Upper lobe of right lung (tissue), 1 donor: Measurements from ENCODE around the gene KCNJ12. TPM values are rescaled to one million over a fixed set of nuclear protein-coding genes. Genes with fewer than 3 reads are reported as not detected.

Source experiments
- ATAC-seq: fragments of 200-7000 bp; cut with Tn5 transposase; one replicate; pipeline ENCODE4 v1.9.1; 2020; ENCODE audit warnings: mild to moderate bottlenecking, moderate library complexity
- DNase-seq: peaks from one replicate; pipeline ENCODE4 v3.0.0-alpha.2; 2020
- H3K27ac ChIP-seq: fragments of 200-600 bp; one replicate; pipeline ENCODE4 v1.8.0; 2022
- H3K27me3 ChIP-seq: fragments of 200-600 bp; one replicate; pipeline ENCODE4 v1.8.0; 2022; ENCODE audit warnings: mild to moderate bottlenecking
- H3K36me3 ChIP-seq: fragments of 200-600 bp; one replicate; pipeline ENCODE4 v1.8.0; 2022
- H3K4me1 ChIP-seq: fragments of 200-600 bp; one replicate; pipeline ENCODE4 v1.8.0; 2022
- H3K4me3 ChIP-seq: fragments of 200-600 bp; one replicate; pipeline ENCODE4 v1.8.0; 2022; ENCODE audit warnings: mild to moderate bottlenecking
- H3K9me3 ChIP-seq: fragments of 200-600 bp; one replicate; pipeline ENCODE4 v1.8.0; 2022
- intact Hi-C: fragments of 100-400 bp; cut with DNase I; formaldehyde crosslinking; loops from one replicate; pipeline ENCODE4 v1.11.0; 2022
- total RNA-seq: library from RNA; stranded (reverse); fragmentation: NEBNext Ultra II Directional; extraction: Animal tissue kit (Norgen Biotek cat#: 25700); gene quantifications from one replicate; pipeline ENCODE4 v1.2.1, GENCODE V29; 2021
- TF ChIP-seq, protein P1 (sequence below): fragments of 200-600 bp; IDR thresholded peaks from one replicate; pipeline ENCODE4 v1.8.0; 2022; ENCODE audit warnings: antibody characterized with exemption
- donor health status: DM: no; HTN: yes; CAD: no; lungs with severe emphysema.

KCNJ12 gene
- total RNA-seq, 1 donor from 2014 or later = 2.5 TPM

DNA sequence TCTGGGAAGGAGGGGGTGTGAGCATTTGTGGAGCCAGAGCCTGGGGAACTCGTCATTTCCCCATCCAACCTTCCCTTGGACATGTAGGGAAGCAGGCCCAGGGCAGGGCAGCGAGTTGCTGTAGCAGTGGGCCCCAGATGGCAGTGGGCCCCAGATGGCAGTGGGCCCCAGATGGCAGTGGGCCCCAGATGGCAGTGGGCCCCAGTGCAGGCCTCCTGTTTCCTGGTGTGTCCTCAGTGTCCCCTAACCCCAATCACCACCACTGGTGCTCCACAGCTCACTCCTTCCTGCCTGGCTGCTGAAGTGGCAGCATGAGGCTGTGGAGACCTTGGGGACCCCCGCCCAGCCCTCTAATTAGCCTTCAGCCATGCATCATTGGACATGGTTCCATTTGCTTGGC is 4.5 kb downstream of the KCNJ12 start:
- peaks cover 25% of the 10 kb centered on the region for H3K27me3 ChIP-seq
- ATAC-seq (no peak), DNase-seq (no peak)
- TF ChIP-seq, protein P1, sequence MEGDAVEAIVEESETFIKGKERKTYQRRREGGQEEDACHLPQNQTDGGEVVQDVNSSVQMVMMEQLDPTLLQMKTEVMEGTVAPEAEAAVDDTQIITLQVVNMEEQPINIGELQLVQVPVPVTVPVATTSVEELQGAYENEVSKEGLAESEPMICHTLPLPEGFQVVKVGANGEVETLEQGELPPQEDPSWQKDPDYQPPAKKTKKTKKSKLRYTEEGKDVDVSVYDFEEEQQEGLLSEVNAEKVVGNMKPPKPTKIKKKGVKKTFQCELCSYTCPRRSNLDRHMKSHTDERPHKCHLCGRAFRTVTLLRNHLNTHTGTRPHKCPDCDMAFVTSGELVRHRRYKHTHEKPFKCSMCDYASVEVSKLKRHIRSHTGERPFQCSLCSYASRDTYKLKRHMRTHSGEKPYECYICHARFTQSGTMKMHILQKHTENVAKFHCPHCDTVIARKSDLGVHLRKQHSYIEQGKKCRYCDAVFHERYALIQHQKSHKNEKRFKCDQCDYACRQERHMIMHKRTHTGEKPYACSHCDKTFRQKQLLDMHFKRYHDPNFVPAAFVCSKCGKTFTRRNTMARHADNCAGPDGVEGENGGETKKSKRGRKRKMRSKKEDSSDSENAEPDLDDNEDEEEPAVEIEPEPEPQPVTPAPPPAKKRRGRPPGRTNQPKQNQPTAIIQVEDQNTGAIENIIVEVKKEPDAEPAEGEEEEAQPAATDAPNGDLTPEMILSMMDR = no peak
- H3K4me1 ChIP-seq = peaks cover 5% of the 10 kb centered on the region
- intact Hi-C loops = no loop called here
- no peaks in the 10 kb centered on the region for H3K36me3 ChIP-seq
- no peak overlapping the region for H3K4me3 ChIP-seq
- H3K9me3 ChIP-seq = no peaks in the 10 kb centered on the region
- H3K27ac ChIP-seq = no peak overlapping the region

DNA sequence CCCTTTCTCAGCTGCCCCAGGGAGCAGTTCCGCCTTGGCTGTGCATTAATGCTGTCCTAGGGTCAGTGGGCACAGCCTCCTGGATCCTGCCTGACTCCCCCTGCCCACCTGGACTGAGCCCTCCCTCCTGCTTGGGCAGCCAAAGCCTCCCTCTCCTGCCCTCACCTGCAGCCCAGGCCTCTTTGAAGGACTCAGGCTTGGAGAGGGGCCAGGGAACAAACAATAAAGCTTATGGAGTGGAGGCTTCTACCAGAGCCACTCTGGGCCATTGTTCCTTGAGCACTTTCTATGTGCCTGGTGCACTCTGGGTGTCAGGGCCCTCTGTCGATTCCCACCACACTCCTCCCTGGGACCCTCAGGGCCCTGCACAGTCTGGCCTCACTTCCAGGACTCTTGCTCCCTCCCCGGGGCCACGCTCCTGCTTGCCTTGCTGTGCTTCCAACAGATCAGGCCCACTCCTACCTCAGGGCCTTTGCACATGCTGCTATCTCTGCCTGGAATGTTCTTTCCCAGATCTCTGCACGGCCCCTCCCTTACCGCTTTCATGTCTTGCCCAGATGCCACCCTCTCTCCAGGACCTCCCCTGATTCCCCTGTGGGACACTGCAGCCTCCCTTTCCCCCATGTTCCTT is 5.0 kb downstream of the KCNJ12 start:
- Histone ChIP-seq H3K27me3 (peaks cover 24% of the 10 kb centered on the region), H3K4me1 (peaks cover 5% of the 10 kb centered on the region), H3K9me3 (no peaks in the 10 kb centered on the region), H3K27ac (no peak overlapping the region), H3K4me3 (no peak overlapping the region), H3K36me3 (no peaks in the 10 kb centered on the region)
- TF ChIP-seq, protein P1 = no peak
- ATAC-seq (no peak), DNase-seq (no peak)
- intact Hi-C loops = no loop called here

DNA sequence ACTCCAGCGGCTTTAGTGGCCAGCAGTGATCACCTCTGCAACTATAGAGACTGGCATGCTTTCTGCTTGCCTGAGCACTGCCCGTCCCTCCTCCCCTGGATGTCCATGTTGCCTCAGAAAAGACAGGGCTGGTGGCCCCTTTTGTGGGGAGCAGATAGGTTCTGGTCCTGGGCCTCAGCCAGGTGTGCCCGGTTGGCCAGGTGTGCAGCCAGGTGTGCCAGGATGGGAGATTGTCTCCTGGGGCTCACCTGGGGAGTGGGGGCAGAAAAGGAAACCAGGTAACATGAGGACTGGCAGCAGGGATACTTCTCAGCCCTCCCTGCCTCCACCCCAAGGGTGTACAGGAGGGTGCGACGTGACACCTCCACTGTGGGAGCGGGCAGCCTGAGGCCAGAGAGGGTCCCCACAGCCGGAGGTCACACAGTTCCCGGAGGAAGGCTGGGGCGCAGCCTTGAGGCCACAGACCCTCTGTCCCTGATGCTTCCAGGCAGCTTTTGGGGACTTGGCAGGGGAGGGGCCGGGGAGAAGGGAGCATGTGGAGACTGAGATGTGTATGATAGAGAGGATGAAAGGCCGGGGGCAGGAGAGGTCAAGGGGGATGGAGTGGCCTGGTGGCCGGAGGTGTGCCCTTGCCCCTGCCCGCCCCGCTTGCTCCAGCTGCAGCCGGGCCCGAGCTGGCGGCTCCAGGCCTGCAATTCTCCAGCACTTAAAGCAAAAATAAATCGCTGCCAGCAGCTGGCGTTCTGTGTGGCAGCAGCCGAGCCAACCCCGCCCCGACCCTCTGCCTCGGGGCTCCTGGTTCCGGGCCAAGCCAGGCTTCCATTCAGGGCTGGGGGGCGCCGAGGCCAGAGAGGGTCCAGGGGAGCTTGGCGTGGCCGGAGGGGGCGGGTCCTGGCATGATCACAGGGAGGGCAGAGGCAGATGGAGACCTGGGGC is 6.7 kb downstream of the KCNJ12 start:
- Histone ChIP-seq H3K27ac (no peak overlapping the region), H3K36me3 (no peaks in the 10 kb centered on the region), H3K4me3 (no peak overlapping the region), H3K27me3 (peaks cover 11% of the 10 kb centered on the region), H3K4me1 (no peaks in the 10 kb centered on the region), H3K9me3 (no peaks in the 10 kb centered on the region)
- DNase-seq = no peak
- TF ChIP-seq, protein P1 = no peak
- intact Hi-C loops = no loop called here
- ATAC-seq = no peak

DNA sequence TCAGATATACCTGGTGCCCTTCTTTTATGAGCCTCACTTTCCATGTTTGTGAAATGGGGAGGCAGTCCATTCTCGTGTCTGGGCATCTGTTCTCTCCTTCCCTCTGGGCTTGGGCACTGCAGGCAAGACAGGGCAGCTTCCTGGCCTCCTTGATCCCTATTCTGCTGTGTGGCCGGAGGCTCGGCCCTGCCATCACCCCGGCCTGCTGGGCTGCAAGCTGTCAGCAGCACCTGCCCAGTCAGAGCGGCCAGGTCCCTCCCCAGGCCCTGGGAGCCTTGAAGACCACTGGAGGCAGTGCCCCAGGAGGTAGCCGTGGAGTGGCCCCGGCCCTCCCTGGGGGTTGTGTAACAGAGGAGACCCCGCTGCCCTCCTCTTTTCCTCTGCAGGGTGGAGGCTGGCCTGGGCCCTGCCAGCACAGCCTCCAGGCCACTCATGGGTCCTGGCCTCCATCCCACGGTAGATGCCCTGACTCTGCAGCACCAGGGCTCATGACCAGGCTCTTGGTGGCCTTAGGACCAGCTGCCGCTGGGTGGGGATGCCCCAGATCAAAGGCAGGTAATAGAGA is 9.2 kb downstream of the KCNJ12 start:
- TF ChIP-seq, protein P1 = no peak
- intact Hi-C loops = no loop called here
- ATAC-seq (no peak), DNase-seq (no peak)
- Histone ChIP-seq H3K9me3 (no peaks in the 10 kb centered on the region), H3K27ac (no peak overlapping the region), H3K4me3 (no peak overlapping the region), H3K36me3 (no peaks in the 10 kb centered on the region), H3K27me3 (no peaks in the 10 kb centered on the region), H3K4me1 (no peaks in the 10 kb centered on the region)

DNA sequence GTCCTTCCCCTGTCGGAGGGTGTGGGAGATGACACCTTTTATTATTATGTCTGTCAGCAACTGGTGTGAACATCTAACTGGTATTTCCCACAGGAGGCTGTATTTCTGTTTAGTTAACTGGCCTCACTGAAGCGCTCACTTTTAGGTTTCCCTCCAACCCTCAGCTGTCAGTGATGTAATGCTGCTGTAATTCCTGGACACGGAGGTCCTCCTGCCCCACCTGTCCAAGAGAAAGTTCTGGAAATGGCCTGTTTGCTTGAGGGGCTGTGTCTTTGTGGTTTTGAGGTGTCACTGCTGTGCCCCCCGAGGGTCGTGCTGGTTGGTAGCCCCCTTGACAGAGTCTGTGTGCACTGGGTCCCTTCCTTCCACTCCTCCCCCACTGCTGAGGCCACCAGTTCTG is 11.5 kb downstream of the KCNJ12 start:
- Histone ChIP-seq H3K4me3 (no peak overlapping the region), H3K9me3 (no peaks in the 10 kb centered on the region), H3K27me3 (no peaks in the 10 kb centered on the region), H3K27ac (no peak overlapping the region), H3K36me3 (no peaks in the 10 kb centered on the region), H3K4me1 (no peaks in the 10 kb centered on the region)
- TF ChIP-seq, protein P1 = no peak
- DNase-seq = no peak
- intact Hi-C loops = no loop called here
- no peak for ATAC-seq
